ENCODE results near the gene CTCF.

- TF ChIP-seq, protein P1, sequence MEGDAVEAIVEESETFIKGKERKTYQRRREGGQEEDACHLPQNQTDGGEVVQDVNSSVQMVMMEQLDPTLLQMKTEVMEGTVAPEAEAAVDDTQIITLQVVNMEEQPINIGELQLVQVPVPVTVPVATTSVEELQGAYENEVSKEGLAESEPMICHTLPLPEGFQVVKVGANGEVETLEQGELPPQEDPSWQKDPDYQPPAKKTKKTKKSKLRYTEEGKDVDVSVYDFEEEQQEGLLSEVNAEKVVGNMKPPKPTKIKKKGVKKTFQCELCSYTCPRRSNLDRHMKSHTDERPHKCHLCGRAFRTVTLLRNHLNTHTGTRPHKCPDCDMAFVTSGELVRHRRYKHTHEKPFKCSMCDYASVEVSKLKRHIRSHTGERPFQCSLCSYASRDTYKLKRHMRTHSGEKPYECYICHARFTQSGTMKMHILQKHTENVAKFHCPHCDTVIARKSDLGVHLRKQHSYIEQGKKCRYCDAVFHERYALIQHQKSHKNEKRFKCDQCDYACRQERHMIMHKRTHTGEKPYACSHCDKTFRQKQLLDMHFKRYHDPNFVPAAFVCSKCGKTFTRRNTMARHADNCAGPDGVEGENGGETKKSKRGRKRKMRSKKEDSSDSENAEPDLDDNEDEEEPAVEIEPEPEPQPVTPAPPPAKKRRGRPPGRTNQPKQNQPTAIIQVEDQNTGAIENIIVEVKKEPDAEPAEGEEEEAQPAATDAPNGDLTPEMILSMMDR (conservative IDR thresholded peaks at IDR 0.05; ENCODE audit: low read depth in 2 of 2), result no peak
- TF ChIP-seq EZH2 (IDR thresholded peaks at IDR 0.05; ENCODE audit: low read depth, unreplicated experiment), result no peak
- TF ChIP-seq POLR2AphosphoS5 (IDR thresholded peaks at IDR 0.05; ENCODE audit: low read depth), result no peak
- TF ChIP-seq EZH2phosphoT487 (IDR thresholded peaks at IDR 0.05; ENCODE audit: unreplicated experiment), result no peak
- TF ChIP-seq NANOG (IDR thresholded peaks at IDR 0.05; ENCODE audit: borderline replicate concordance), result no peak
- TF ChIP-seq CREB1 (CRISPR knock-in tag; IDR thresholded peaks at IDR 0.05; ENCODE audit: low read depth), result no peak
- no peak for TF ChIP-seq REST (IDR thresholded peaks at IDR 0.05; ENCODE audit: unreplicated experiment)
- no peak for TF ChIP-seq JUNB (IDR thresholded peaks at IDR 0.05; ENCODE audit: unreplicated experiment)
- TF ChIP-seq ZNF114 (CRISPR knock-in tag; IDR thresholded peaks at IDR 0.05), result no peak
- no peak for TF ChIP-seq ETS1 (IDR thresholded peaks at IDR 0.05)
- no peak for TF ChIP-seq ZNF462 (CRISPR knock-in tag; IDR thresholded peaks at IDR 0.05)
- no peak for TF ChIP-seq ZNF331 (CRISPR knock-in tag; IDR thresholded peaks at IDR 0.05; ENCODE audit: low read depth)
Observed at GRCh38 chr16:67685388-67686112, 123.2 kb downstream of the CTCF start.
